ENCODE measurements around the gene TSPAN9.
A peak's percentile ranks its signal among the peaks of the same experiment; 100 is the strongest.

The TSPAN9 gene

GRCh38 chr12:3295646-3296408 lies 218.6 kb downstream of the TSPAN9 start:
- H3K4me3 ChIP-seq (ENCODE audit: low read depth, low read length), result no peak overlapping the region
- TF ChIP-seq CTCF (IDR thresholded peaks at IDR 0.05; ENCODE audit: borderline replicate concordance, insufficient read depth, low read depth, low read length), result no peak

GRCh38 chr12:3296409-3296701 lies 219.2 kb downstream of the TSPAN9 start:
- no peak for TF ChIP-seq CTCF (IDR thresholded peaks at IDR 0.05; ENCODE audit: borderline replicate concordance, insufficient read depth, low read depth, low read length)
- H3K4me3 ChIP-seq (ENCODE audit: low read depth, low read length), result no peak overlapping the region

GRCh38 chr12:3298603-3299002 lies 221.4 kb downstream of the TSPAN9 start:
- H3K4me3 ChIP-seq (ENCODE audit: low read depth, low read length), result no peak overlapping the region
- no peak for TF ChIP-seq CTCF (IDR thresholded peaks at IDR 0.05; ENCODE audit: borderline replicate concordance, insufficient read depth, low read depth, low read length)

GRCh38 chr12:3299929-3300832 lies 223.0 kb downstream of the TSPAN9 start:
- TF ChIP-seq CTCF (IDR thresholded peaks at IDR 0.05; ENCODE audit: borderline replicate concordance, insufficient read depth, low read depth, low read length), result peak; percentile 97
- H3K4me3 ChIP-seq (ENCODE audit: low read depth, low read length), result no peak overlapping the region

GRCh38 chr12:3300833-3301401 lies 223.7 kb downstream of the TSPAN9 start:
- H3K4me3 ChIP-seq (ENCODE audit: low read depth, low read length), result no peak overlapping the region
- TF ChIP-seq CTCF (IDR thresholded peaks at IDR 0.05; ENCODE audit: borderline replicate concordance, insufficient read depth, low read depth, low read length), result no peak

GRCh38 chr12:3302401-3303041 lies 225.3 kb downstream of the TSPAN9 start:
- no peak for TF ChIP-seq CTCF (IDR thresholded peaks at IDR 0.05; ENCODE audit: borderline replicate concordance, insufficient read depth, low read depth, low read length)
- no peak overlapping the region for H3K4me3 ChIP-seq (ENCODE audit: low read depth, low read length)
